SHP77 treated with DMSO at 0.1 percent for 48 hours (cell line): ENCODE results near the gene WNT7B.

ENCODE experiments used
- DNase-seq: peaks from one replicate; lab custom pipeline; 2025; lab: John Stamatoyannopoulos, UW

The WNT7B gene

DNA sequence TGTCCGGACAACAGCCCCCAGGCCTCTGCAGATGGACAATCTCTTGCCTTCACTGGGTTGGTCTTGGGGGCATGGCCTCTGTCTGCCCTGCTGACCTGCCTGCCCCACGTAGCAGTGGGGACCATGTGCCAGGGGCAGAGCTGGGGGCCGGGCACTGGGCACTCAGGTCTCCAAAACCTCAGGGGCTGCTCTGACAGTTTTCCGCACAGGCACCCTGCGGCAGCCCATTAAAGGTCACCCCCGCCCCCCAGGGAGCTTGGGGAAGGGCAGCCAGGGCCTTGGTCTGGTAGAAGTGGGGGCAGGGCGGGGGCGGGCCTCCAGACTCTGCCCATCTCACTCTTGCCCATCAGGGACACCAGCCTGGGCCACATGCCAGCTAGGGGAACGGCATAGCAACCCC, 49.9 kb downstream of the WNT7B start:
- no peak for DNase-seq

DNA sequence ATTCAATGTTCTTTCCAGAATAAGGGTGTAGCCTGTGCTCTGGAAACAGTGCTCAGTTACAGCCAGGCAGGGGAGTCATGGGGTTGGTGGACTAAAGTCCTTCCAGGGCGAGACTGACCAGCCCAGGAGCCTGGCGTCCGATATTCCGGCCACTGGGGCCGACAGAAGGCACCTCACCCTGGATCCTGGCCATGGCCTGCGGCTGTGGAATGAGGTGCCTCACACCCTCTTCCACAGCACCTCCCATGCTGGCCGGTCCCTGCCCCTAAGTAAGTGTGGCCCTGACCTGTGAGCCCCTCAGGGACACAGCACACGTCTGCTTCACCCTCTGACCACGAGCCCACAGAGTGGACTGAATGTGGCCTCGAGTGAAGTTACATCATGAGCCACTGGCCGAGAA, 50.5 kb downstream of the WNT7B start:
- no peak for DNase-seq

DNA sequence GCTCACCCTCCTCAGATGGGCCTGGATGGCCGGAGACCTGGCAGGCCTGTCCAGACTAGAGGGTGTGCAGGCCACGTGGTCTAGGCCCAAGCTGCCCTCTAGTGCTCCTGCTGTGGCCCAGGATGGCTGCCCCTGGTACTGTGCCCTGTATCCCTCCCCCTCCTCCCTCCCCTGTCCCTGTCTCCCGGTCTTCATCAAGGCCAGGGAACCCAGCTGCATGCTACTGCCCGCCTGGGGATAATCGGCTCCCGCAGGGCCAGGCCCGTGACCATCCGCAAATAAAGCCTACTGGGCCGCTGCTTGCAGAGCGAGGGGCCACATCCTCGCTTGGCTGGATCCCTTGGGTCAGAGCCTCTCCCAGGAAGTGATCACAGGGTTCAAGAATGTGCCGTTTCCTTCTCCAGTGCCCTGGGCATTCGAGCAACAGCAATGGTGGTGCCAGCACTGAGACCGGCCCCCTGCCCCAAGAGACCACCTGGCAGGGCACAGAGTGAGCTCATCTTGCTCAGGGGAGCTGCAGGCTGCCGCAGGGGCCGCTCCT, 51.1 kb downstream of the WNT7B start:
- no peak for DNase-seq

DNA sequence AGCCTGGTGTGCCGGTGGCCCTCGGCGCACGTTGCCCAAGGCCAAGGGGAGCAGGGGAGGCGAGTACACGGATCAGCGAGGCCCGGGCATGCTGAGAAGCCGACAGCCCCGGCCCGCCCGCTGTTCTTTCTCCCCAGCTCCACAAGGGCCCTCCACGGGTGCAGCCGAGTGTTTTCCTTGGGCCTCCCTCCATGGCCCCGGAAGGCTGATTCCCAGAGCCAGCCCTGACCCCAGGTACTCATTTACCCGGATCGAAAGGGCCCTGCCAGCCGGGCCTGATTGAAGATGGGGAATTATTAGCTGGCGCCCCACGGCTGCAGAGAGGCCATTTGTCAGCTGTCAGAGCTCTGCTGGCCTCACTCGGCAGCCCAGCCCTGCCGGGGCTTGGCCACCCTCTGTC, 53.1 kb downstream of the WNT7B start:
- DNase-seq, result no peak

DNA sequence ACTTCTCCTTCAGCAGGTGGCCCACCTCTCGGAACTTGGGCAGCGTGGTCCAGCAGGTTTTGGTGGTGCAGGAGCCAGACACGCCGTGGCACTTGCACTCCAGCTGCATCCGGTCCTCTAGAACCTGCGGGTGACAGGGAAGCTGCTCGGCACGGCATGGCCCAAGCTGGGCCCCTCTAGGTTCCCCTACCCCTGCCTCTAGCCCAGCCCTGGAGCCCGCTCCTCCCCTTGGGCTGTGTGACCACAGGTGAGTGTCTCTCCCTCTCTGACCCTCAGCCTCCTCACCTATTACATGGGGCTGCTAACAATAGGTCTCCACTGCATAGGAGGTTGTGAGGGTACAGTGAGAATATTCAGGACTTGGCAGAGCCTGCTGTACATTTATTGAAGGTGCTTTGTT, 53.8 kb downstream of the WNT7B start:
- no peak for DNase-seq

DNA sequence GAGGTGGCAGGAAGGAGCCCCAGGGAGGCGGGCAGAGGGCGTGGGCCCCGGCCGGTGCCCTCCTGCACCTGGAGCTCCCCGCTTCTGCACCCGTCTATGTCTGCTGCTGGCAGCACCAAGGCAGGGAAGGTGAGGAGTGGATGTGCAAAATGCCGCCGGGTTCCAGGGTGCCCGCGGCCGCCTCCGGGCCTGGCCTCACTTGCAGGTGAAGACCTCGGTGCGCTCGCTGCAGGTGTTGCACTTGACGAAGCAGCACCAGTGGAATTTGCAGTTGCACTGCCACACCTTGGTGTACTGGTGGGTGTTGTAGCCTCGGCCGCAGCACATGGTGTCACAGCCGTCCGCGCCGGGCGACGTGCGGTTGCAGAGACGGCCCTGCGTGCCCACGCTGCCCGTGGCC, 54.3 kb downstream of the WNT7B start:
- DNase-seq, result no peak

DNA sequence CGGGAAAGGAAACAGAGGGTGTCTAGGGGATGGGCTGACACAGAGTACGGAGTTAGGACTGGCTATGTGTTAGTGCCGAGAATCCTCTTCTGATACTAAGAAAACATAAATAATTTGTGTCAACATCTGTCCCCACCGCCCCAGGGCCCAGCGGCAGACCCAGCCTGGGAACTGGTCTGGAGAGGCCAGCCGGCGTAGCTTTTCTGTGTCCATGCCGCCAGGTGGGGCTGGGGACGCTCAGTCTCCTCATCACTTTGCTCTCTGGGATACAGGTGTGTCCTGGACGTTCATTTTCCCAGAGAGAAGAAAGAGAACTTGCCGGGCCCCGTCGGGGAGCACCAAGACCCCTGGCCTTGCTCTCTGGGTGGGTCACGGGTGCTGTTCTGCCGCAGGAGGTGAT, 54.7 kb downstream of the WNT7B start:
- no peak for DNase-seq

DNA sequence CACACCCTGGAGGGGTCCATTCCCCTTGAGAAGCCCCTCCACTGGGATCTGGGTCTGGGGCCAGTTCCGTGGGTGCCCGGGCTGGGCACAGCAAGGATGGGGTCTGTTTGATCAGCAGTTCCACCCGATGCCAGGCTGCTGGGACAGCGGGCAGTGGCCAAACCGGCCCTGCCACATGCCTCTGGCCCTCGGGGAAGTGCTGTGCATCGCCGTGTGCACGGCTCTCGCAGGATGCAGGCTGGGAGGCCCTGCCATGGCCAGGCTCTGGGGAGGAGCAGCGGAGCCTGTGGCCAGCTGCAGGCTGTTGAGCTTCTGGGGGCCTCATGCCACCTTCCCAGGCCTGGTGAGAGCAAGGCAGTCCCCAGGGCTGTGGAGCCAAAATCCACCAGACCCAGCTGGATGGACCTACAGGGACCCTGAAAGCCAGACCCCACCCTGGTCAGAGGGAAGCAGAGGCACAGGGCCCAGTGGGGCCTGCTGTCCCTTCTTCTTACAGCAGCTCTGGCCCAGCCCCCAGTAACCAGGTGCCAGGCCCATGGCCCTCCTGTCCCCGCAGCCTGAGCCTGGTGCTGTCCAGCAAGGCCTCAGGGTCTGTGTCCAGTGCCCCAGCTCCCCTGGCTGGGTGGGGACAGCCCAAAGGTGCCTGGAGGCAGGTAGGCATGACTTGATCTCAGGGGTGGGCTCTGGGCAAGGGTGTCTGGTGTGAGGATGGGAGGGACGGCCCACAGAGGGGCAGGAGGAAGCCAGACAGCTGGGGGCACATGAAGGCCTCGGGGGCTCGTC, 57.3 kb downstream of the WNT7B start:
- no peak for DNase-seq

DNA sequence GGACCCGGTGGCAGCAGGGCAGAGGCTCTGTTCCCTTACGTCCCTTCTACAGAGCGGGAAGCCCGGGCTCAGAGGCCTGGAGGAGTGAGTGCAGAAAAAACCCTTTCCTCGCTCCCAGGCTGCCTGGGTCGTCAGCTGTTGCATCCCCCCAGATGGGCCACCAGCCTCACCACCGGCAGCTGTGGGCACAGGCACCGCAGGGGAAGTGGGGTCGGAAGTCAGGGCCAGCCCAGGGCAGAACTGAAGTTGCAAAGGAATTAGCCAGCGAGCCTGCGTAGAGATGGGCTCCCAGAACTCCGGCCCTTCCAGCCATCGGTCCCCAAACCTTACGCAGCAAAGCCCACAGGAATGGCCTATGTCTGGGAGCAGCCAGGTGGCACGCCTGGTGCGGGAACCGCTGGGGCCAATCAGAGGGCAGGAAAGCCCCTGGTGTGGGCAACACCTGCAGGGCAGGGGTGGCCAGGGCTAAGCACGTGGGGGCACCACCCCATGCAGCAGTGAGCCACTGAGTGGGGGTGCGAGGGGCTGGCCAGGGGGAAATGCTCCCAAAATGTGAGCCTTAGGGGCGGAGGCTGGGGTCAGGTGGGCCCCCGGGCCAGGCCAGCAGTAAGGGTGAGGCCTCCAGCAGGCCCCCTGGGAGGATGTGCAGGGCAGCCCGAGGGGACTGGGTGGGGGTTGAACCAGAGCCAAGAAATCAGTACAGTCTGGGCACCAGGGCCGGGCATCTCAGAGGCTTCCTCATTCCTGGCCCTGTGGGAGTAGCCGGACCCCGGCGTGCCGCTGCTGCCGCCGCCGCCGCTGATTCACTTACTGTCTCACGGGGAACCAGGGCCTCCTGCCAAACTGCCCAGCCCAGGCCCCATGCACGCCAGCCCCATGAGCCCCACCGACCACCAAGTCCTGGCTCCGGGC, 58.2 kb downstream of the WNT7B start:
- no peak for DNase-seq

DNA sequence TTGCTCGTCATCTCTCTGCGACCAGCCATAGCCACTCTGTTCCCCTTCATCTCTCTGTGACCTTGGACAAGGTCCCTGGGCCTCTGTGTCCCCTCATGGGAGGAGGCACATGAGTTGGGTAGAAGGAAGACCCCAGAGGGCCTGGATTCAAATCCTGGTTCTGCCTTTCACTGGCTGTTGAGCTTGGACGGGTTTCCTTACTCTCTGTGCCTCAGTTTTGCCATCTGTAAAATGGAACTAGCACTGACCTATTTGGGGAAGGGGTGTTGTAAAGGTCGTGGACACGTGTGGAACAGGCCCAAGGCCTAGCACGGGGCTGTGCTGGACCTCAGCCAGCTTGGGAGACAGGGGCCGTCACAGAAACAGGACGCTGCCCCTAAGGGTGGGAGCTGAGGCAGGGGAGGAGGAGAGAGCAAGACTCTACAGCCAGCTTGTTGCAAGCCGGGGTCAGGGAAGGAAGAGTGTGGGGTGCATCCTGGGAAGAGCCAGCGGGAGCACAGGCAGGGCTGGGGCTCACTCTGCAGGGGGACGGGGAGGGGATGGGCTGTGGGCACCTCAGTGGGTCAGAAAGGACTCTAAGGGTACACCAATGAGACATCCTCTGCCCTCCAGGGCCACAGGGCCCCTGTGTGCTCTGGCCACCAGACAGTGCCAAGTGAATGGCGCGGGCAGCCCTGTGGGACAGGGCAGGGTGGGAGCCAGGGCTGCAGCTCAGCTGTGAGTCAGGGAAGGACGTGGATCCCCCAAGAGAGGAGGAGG, 59.1 kb downstream of the WNT7B start:
- no peak for DNase-seq

DNA sequence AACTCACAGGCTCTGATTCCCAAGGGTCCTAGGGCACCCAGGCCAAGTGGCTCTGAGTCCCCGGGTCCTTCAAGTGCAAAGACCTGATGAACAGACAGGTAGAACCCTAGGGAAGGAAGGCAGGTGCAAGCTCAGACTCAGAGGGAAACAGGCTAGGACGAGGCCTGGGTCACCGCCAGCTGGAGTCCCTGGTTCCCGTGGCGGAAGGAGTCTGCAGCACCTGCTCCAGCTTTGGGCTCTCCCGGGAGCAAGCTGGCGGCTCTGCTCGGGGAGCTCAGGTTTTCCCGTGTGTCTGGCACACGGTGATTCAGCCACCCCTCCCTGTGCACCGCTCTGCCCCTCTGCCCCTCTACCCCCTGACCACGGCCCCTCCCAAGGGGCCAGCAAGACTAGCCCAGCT, 59.8 kb downstream of the WNT7B start:
- peak; percentile 68 for DNase-seq

DNA sequence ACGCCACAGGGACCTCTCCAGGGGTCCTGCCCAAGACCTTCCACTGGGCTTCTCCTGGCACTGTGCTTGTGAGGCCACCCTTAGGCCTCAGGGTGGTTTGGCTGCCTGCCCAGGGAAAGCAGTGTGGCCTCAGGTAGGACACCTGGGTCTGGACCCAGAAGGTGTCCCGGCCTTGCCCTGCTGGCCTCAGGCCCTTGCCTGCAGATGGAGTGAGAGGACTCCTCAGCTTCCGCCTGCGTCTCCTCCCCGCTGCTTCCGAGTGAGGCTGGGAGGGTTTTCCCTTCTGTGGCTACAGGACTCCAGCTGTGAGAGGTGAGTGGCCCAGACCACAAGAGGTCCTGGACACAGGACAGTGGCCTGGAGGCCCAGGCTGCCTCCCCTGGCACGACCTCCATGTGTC, 60.4 kb downstream of the WNT7B start:
- no peak for DNase-seq

DNA sequence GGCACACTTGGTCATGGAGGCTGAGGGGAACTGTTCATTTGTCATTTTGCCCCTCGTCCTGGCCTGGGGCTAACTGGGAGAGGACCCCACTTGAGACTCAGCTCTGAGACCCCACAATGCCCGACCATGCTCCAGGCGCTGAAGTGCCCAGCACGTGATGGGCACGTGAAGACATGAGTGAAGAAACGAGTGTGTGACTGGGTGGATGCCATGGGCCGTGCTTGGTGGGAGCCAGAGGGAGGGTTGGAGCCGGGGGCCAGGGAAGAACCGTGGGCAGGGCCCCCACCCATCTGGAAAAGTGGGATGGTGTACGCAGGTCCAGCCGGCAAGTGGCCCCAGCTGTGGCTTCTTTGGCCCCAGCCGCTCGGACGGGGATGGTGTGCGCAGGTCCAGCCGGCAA, 61.1 kb downstream of the WNT7B start:
- DNase-seq, result no peak

DNA sequence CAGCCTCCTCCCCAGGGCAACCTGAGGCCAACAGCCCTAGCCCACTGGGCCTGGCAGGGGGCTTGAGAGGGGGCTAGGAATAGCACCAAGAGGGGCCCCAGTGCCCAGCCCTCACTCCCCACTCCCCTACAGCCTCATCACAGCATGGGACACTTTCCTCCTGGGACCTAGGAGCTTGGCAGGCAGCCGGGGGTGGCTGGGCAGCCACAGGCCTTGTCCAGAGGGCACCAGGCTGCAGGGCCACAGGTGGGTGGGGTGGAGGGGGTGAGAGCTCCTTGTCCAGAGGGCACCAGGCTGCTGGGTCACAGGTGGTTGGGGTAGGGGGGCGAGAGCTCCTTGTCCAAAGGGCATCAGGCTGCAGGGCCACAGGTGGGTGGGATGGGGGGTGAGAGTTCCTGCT, 61.8 kb downstream of the WNT7B start:
- DNase-seq, result no peak

DNA sequence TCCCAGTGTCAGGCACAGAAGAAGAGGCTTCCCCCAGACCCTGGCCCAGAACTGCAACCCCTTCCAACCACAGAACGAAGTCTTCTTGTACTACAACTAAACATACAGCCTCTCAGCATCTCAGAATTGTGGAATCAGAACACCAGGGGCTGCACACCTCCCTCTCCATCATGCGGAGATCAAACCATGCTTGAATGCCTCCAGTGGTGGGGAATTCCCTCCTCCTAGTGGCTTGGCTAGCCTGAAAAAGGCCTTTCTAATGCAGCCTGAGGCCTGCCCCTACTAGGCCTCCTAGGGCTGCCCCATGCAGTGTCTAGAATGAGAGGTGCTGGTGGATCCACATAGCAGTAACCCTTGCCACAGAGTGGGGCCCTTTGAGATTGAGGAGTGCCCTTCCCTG, 62.7 kb downstream of the WNT7B start:
- DNase-seq, result no peak

DNA sequence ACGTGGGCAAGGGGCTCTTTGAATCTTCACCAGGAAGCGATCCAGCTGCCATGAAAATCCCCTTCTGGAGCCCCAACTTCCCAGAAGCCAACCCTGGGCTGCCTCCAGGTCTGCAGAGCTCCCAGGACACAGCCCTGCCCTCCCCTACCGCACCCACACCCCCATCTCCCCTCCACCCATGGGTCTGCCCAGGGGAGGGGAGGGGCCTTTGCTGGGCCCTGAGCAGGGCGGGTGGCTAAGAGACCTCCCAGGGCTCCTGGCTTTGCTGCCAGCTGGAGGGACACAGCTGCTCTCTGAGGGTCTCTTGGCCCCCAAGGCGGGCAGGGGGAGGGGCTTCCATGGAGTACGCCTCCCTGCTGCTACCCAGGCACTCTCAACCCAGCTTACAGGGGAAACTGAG, 64.1 kb downstream of the WNT7B start:
- DNase-seq, result no peak

DNA sequence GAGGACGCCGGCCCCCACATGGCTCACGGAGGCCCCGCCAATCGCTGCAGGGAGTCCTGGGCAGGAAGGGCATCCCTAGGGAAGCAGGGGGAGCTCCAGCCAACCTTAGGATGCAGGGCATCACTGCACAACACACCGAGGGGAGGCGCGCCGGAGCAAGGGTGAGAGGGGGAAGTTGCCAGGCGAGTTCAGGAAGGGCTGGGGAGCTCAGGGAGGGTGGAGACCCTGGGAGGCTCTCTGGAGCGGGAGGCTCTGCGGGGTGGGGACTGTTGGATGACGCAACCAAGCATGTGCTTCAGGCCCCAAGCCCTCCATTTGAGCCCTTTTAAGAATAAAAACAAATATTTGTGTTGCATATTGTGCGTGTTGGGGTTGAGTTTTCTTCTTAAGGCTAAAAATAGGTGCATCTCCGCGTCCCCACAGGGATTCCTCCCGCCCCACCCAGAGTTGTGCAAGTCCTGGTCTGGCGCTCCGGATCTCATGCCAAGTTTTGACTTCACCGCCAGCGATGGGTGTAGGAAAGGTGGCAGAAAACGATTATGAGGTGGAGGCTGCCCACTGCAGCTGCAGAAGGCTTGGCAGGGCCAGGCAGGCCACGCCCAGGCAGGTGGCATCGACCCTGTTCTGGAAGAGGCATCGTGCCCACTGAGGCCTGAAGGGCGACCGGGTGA, 65.2 kb downstream of the WNT7B start:
- DNase-seq, result peak; percentile 87

DNA sequence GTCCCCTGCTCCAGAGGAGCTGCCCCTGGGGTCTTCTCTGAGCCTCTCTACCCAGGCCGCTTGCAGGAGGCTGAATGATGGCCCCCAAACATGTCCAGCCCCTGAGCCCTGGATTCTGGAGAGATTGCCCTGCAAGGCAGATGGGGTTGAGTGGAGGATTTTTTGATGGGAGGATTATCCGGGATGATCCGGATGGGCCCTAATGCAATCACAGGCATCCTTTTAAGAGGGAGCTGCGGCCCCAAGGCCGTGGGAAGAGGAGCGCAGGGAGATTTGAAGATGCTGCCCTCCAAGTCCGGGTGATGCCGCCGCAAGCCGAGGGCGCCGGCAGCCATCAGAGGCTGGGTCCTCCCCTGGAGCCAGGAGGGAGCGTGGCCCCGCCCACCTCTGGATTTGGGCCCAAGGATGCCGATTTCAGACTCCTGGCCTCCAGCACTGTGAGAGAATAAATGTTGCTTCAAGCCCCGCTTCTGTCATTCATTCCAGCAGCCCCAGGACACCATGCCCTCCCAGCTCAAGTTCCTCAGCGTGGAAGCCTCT, 66.0 kb downstream of the WNT7B start:
- no peak for DNase-seq

DNA sequence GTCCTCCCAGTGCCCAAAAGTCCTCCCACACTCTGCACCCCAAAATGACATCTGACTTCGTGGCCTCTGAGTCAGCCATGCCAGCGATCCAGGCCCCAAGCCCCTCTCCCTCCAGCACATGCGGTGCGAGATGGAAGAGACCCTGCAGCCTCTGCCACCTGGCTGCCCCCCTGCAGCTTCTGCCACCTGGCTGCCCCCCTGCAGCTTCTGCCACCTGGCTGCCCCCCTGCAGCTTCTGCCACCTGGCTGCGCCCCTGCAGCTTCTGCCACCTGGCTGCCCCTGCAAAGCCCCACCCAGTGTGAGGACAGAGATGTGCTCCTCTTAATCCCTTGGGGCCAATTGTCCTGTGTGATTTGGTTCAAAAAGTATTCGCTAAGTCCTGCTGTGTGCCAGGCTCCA, 68.0 kb downstream of the WNT7B start:
- no peak for DNase-seq

DNA sequence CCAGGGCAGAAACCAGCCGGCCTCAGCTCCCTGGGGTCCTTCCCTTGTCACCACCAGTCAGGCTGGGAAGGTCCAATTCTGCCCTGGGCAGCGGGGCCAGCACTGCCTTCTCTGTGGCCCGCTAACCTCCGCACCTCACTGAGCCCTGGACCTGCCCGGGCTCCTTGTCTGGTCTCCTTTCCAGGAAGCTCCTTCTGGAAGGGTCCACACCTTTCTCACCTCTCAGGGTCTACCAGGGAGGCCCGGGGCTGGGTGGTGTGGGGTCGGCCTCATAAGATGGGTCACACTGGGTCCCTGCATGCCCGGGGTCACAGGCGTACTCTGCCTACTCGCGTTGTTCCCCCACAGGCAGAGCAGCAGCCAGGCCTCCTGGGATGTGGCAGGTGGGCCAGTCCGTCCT, 69.0 kb downstream of the WNT7B start:
- no peak for DNase-seq

DNA sequence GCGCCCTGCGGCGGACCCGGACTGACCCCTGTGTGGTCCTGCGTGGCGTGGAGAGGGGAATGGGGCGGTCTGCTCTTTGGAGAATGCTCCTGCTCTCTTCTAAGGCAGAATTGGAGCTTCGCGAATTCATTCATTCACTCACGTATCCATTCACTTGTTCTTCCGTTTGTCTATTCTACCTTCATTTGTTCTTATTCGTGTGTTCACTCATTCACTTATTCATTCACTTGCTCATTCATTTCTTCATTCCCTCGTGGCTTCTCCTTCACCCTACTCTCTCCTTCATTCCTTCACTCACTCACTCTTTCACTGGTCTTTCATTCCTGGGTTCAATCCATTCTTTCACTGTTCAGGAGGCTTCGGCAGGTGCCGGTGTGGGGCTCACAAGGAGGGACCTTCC, 69.6 kb downstream of the WNT7B start:
- no peak for DNase-seq

DNA sequence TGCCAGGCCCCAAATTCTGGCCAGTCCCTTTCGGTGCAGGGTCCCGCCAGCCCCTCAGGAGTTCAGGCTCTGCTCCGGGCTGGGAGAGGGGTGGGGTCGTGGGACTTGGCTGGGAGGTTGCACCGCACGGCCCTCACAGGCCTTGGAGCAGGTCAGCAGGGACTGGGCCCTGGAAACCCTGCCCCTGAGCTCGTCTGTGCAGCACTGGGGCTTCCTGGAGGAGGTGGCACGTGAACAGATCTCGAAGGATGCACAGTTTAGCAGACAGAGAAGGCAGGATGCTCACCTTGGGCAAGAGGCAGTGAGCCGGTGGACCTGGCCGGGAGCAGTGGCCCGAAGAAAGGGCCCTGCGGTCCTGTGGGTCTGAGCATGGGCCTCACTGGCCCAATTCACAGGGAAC, 70.0 kb downstream of the WNT7B start:
- no peak for DNase-seq
